Stimulated activated CD8-positive, alpha-beta memory T cell treated with anti-CD3 and anti-CD28 coated beads, Interleukin-7, amount 100 ng/mL, for 1 hour (primary cell): ENCODE measurements around the gene RUNX1.

ENCODE experiments used
- DNase-seq, 2 donors: peaks; one replicate each; pipeline ENCODE4 v3.0.0-alpha.2; 2020; ENCODE audit warnings: low read depth in 2 of 2

RUNX1 gene

DNA sequence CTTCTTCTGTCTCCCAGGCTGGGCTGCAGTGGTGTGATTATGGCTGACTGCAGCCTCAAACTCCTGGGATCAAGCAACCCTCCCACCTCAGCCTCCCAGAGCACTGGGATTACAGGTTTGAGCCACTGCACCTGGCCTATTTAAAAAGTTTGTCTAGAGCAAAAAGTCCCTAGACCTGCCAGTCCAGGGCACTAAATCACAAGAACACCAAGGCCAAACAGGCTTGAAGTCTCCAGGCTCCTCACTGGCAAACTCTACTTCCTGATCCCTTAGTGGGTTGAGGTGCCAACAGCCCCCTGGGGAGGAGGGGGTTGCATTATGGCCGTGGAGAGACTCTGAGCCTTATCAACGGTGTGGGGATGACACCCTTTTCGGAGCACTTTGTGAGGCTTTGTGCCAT, 304.3 kb downstream of the RUNX1 start:
- no peak for DNase-seq

DNA sequence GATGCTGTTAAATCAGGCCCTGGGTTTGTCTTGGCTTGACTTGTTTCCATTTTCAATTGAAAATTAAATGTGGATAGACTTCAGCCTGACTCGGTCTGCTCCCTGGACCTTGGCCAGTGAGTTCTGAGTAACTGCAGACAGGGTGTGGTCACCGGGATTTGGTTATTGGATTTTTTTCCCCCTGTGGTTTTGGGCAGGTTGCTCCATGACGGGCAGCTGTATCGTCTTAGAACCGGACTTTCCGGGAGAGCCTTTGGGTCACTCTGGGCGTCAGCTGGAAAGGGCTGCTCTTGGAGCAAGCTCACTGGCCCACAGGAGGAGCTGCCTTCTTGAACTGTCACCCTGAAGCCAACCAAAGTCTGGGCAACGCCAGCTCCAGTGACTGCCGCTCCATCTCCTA, 305.3 kb downstream of the RUNX1 start:
- no peak for DNase-seq

DNA sequence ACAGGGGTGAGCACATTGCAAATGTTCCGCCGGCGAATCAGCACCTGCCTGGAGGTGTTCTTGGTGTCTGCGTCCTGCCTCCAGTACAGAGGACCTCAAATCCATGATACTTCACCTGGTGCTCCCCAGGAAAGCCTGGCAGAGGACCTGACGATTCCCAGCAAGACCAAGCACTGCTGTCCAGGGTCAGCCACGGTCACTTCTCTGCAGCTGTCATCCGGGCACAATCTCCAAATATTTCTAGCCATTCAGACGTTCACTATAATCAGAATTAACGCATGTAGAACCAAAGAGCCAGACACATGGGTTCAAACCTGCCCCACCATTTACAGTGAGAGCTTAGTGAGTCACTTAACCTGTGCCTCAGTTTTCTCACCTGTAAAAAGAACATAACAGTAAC, 305.8 kb downstream of the RUNX1 start:
- DNase-seq = no peak

DNA sequence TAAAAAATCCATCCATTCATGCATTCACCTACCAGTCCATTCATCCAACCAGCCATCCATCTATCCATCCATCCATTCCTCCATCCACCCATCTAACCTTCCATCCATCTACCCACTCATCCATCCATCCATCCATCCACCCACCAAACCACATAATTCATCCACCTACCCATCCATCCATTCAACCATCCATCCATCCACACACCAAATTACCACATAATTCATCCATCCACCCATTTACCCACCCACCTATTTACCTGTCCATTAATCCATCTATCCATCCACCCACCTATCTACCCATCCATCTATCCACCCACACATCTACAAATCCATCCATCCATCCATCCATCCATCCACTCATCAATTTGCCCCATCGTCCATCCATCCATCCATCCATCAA, 308.9 kb downstream of the RUNX1 start:
- DNase-seq = no peak
